ENCODE data around the gene DEFB131B.

GRCh38 chr11:71928737-71929443 is 50.6 kb downstream of the DEFB131B start, which contains the start of gene RNF121:
- TF ChIP-seq, protein P1, sequence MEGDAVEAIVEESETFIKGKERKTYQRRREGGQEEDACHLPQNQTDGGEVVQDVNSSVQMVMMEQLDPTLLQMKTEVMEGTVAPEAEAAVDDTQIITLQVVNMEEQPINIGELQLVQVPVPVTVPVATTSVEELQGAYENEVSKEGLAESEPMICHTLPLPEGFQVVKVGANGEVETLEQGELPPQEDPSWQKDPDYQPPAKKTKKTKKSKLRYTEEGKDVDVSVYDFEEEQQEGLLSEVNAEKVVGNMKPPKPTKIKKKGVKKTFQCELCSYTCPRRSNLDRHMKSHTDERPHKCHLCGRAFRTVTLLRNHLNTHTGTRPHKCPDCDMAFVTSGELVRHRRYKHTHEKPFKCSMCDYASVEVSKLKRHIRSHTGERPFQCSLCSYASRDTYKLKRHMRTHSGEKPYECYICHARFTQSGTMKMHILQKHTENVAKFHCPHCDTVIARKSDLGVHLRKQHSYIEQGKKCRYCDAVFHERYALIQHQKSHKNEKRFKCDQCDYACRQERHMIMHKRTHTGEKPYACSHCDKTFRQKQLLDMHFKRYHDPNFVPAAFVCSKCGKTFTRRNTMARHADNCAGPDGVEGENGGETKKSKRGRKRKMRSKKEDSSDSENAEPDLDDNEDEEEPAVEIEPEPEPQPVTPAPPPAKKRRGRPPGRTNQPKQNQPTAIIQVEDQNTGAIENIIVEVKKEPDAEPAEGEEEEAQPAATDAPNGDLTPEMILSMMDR (IDR thresholded peaks at IDR 0.05): no peak
- no peak for TF ChIP-seq EZH2 (IDR thresholded peaks at IDR 0.05)

Data from neural progenitor cell (in vitro differentiated cells).